PFSK-1 (cell line): ENCODE results near the gene ZNF281.

ENCODE experiments used
- FOXP2 ChIP-seq: optimal IDR thresholded peaks from 2 replicates; pipeline ENCODE3; 2011; ENCODE audit warnings: borderline replicate concordance, control low read depth, inconsistent platforms; ENCODE audit not compliant: insufficient read depth; ENCODE audit errors: extremely low read length, extremely low read depth
- POLR2AphosphoS5 ChIP-seq: IDR thresholded peaks from 2 replicates; pipeline ENCODE4 v1.6.1; 2012; ENCODE audit warnings: low read depth, mild to moderate bottlenecking, control low read depth, low read length, moderate library complexity
- SIN3A ChIP-seq: IDR thresholded peaks from 2 replicates; pipeline ENCODE4 v1.6.1; 2012; ENCODE audit warnings: mild to moderate bottlenecking, low read length, moderate library complexity, borderline replicate concordance; ENCODE audit not compliant: insufficient read depth

DNA sequence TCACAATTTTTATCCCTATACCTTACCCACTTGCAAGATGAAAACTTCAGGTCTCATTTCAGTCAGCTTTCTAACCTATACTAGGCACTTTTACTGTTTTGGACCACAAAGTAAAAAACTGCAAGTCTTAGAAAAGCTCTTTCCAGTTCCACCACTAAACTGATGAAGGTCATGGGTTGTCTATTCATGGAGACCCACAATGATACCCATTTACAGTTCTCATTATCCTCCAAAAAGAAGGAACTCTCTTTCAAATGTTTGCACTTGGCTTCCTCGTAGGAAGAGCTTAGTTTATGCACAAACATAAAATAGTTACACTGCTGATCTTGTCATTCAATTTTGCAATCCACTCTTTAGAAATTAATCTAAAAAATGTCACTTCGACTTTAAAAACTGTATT, 9.3 kb downstream of the ZNF281 start:
- no peak for TF ChIP-seq POLR2AphosphoS5
- no peak for TF ChIP-seq SIN3A
- TF ChIP-seq FOXP2: no peak
